Fibroblast of mammary gland (primary cell): ENCODE data around the gene ARFIP1.
"Not testable (repeated sequence)": the region's sequence is repeated elsewhere in the genome, so short reads cannot be mapped to it uniquely, and the experiment has no call there.

Experiments
- DNase-seq: peaks from one replicate; pipeline ENCODE4 v3.0.0-alpha.2; 2010; ENCODE audit warnings: low read depth
- H3K4me3 ChIP-seq: 2 replicates; pipeline ENCODE4 v1.5.1; 2011; ENCODE audit warnings: low read depth, mild to moderate bottlenecking, low read length, moderate library complexity; ENCODE audit not compliant: control insufficient read depth
- TF ChIP-seq, protein P1 (sequence below): conservative IDR thresholded peaks from 2 replicates; pipeline ENCODE4 v1.5.1; 2011; ENCODE audit warnings: low read depth, low read length, inconsistent platforms; ENCODE audit not compliant: control insufficient read depth, insufficient read depth

ARFIP1 gene

DNA sequence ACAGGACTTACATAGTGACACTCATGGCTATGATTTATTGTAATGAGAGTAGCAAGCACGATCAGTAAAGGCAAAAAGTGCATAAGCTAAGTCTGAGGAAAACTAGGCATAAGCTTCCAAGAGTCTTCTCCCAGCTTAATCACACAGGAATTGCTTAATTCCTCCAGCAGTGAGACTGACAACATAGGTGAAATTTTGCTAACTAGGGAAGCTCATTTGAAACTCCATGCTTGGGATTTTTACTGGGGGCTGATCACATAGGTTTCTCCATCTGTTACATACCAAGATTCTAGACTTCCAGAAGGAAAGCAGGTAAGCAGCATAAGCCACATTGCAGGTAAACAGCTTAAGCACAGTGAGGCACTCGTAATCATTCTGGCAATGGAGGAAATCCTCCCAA, 84.6 kb downstream of the ARFIP1 start:
- DNase-seq: no peak
- TF ChIP-seq, protein P1, sequence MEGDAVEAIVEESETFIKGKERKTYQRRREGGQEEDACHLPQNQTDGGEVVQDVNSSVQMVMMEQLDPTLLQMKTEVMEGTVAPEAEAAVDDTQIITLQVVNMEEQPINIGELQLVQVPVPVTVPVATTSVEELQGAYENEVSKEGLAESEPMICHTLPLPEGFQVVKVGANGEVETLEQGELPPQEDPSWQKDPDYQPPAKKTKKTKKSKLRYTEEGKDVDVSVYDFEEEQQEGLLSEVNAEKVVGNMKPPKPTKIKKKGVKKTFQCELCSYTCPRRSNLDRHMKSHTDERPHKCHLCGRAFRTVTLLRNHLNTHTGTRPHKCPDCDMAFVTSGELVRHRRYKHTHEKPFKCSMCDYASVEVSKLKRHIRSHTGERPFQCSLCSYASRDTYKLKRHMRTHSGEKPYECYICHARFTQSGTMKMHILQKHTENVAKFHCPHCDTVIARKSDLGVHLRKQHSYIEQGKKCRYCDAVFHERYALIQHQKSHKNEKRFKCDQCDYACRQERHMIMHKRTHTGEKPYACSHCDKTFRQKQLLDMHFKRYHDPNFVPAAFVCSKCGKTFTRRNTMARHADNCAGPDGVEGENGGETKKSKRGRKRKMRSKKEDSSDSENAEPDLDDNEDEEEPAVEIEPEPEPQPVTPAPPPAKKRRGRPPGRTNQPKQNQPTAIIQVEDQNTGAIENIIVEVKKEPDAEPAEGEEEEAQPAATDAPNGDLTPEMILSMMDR: no peak
- H3K4me3 ChIP-seq: no peak overlapping the region

DNA sequence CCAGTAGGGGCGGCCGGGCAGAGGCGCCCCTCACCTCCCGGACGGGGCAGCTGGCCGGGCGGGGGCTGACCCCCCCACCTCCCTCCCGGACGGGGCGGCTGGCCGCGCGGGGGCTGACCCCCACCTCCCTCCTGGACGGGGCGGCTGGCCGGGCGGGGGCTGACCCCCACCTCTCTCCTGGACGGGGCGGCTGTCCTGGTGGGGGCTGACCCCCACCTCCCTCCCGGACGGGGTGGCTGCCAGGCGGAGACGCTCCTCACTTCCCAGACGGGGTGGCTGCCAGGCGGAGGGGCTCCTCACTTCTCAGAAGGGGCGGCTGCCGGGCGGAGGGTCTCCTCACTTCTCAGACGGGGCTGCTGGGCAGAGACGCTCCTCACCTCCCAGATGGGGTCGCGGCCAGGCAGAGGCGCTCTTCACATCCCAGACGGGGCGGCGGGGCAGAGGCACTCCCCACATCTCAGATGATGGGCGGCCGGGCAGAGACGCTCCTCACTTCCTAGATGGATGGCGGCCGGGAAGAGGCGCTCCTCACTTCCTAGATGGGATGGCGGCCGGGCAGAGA, 86.8 kb downstream of the ARFIP1 start:
- not testable (repeated sequence) for DNase-seq, H3K4me3 ChIP-seq

DNA sequence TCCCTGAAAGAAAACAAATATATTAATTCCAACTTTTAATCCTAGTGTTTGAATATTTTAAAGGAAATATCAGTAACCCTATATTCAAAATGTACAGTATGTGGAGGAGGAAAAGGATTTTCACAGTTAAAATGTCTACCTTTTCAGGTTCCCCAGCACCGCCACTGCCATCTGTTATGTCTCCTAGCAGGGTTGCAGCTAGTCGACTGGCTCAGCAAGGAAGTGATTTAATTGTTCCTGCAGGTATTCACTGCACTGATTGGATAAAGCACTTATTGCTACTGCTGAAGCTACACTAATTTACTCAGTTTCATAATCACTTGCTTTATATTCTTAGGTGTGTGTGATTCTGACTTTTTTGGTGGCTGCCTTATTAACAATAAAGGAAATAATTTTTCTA, 90.9 kb downstream of the ARFIP1 start:
- TF ChIP-seq, protein P1: no peak
- no peak overlapping the region for H3K4me3 ChIP-seq

DNA sequence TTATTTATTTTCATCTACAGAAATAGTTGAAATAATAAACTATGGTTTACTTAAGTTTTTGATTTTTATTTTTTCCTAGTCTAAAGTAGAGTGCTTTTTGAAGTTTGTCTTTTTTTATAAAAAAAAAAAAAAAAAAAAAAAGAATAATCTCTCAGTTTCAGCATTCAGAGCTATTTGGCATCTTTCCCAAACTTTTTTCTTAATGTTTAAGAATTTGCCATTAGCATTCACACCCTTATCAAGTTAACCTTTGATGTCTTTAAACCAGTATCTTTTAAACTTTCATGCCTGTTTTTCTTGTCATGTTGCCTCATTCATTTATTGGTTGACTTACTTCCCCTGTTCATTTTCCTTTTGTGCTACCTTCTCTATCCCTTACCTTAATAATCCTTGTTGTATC, 95.5 kb downstream of the ARFIP1 start:
- H3K4me3 ChIP-seq: no peak overlapping the region
- no peak for DNase-seq
- TF ChIP-seq, protein P1: no peak

More for the DNA sequence above, 90.9 kb downstream of the ARFIP1 start:
- DNase-seq: no peak

DNA sequence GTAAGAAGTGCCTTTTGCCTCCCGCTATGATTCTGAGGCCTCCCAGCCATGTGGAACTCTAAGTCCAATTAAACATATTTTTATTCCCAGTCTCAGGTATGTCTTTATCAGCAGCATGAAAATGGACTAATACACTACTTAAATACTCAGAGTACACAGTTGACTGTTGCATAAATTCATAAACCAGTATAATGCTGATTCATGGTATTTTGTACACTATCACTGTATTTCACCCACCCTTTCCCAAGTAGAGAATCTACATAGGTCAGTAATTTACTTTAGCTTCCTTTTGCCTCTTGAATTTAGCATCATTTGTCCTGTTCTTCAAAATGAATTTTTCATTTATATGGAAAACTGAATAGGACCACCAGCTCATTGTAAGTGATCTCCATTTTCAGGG, 98.1 kb downstream of the ARFIP1 start:
- TF ChIP-seq, protein P1: no peak
- DNase-seq: no peak
- no peak overlapping the region for H3K4me3 ChIP-seq

DNA sequence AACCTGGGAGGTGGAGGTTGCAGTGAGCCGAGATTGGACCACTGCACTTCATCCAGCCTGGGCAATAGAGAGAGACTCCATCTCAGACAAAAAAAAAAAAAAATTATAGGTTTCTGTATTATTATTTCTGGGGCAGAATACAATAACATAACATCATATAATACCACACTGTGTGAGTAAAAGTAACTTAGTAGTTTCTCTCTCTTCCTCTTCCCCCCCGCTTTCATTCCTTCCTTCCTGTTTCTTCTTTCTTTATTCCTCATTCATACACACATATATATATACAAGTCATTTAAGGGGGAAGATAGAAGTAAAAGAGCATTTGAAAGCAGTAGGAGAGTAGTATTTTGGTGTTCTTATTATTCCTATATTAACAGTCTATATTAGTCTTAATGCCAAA, 100.5 kb downstream of the ARFIP1 start:
- DNase-seq: no peak
- no peak overlapping the region for H3K4me3 ChIP-seq
- TF ChIP-seq, protein P1: no peak

DNA sequence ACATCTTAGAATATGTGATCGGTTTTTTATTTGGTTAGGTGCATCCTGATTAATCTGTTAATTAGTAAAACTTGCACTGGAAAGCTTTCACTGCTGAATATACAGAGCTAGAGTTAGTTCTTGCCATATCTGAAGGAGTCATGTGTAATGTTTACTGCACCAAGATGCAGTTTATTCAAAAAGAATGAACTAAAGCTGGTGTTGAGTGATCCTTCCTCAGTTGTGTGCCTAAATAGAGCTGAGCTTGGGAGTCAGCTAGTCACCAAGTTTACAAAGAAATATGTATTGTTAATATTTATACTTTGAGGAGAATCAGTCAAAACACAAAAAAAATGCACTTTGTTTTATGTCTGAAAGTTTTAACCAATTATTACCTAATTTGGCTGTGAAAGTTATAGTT, 102.2 kb downstream of the ARFIP1 start:
- TF ChIP-seq, protein P1: no peak
- no peak for DNase-seq
- H3K4me3 ChIP-seq: no peak overlapping the region
